K562 (cell line): ENCODE measurements around the gene PTAFR. TPM values are rescaled to one million over a fixed set of nuclear protein-coding genes. Genes with fewer than 3 reads are reported as not detected.

ENCODE experiments used
- ATF6 ChIP-seq: sonication (generic); formaldehyde crosslinking; IDR thresholded peaks from 2 replicates; pipeline ENCODE4 v1.4.0; 2020; ENCODE audit warnings: mild to moderate bottlenecking, missing genetic modification reagents
- POLR3G ChIP-seq: IDR thresholded peaks from 2 replicates; pipeline ENCODE4 v1.6.1; 2011; ENCODE audit not compliant: insufficient read length, insufficient replicate concordance; ENCODE audit errors: extremely low read depth
- SMAD1 ChIP-seq: fragments of 150-350 bp; IDR thresholded peaks from 2 replicates; pipeline ENCODE4 v1.6.1; 2014; ENCODE audit warnings: low read length, low read depth; ENCODE audit not compliant: partially characterized antibody
- TFAM ChIP-seq: fragments of 250-450 bp; sonication (Bioruptor Pico); conservative IDR thresholded peaks from 2 replicates; pipeline ENCODE4 v1.5.0; 2021; ENCODE audit warnings: mild to moderate bottlenecking, moderate library complexity
- U2AF1 ChIP-seq: fragments of 200-400 bp; formaldehyde crosslinking; optimal IDR thresholded peaks from 2 replicates; pipeline ENCODE3; 2017; ENCODE audit warnings: mild to moderate bottlenecking, low read depth, low read length, moderate library complexity
- ZNF717 ChIP-seq: fragments of 250-450 bp; sonication (Bioruptor Pico); IDR thresholded peaks from 2 replicates; pipeline ENCODE4 v1.5.0; 2021
- polyA plus RNA-seq, 8 experiments: library from polyadenylated mRNA; depleted of rRNA in 4 of 8; stranded (reverse) in 5 of 8; unstranded in 3 of 8; fragments of >200 nt; fragmentation: Nextera tagmentation in 2 of 8; fragmentation: Illumina TruSeq in 1 of 8; extraction: Ambion mirVana in 2 of 8; extraction: Trizol in 1 of 8; gene quantifications; 2 replicates each; pipeline versions ENCODE4 v1.2.1 to v1.2.3, GENCODE V29; 2011 to 2014; ENCODE audit warnings: inconsistent platforms in 1 of 8, missing spikeins in 1 of 8
- total RNA-seq, 7 experiments: library from RNA; depleted of rRNA in 6 of 7; stranded (reverse); fragments of >200 nt in 6 of 7; fragmentation: Illumina TruSeq in 2 of 7; extraction: Trizol in 2 of 7; gene quantifications; 2 replicates each; pipeline versions ENCODE4 v1.2.1 to v1.2.3, GENCODE V29; 2011 to 2021; ENCODE audit warnings: low replicate concordance in 1 of 7
- TF ChIP-seq, protein P1 (sequence below): fragments of 250-450 bp; sonication (Bioruptor Pico); IDR thresholded peaks from 2 replicates; pipeline ENCODE4 v1.8.0; 2021; ENCODE audit warnings: mild to moderate bottlenecking, moderate library complexity

Gene PTAFR
- total and polyA plus RNA-seq, 9 of the 15 experiments (the other 6 are each of a cell fraction or from before 2014, with no cell fraction given): 0.15 to 0.55 (median 0.40) TPM; not detected in 1

DNA sequence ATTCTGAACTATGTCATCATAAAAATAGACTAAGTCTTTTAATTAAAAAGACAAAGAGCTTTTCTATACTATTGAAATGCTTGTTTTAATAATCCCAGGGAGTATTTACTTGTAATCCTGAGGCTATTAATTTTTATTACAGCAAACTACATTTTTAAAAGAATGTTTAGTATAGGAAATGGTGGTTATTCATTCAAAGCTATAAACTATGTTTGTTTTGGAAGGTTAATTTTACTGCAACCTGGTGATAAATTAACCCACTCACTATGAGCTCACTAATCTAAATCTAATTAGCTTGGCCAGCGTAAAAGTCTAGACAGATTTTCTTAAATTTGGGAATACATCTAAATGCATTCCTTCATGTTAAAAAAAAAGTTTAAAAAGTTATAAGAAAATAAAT is 74.3 kb downstream of the PTAFR start (continued):
- TF ChIP-seq ATF6 (CRISPR knock-in tag): no peak
- TF ChIP-seq TFAM (CRISPR knock-in tag): no peak
- TF ChIP-seq, protein P1, sequence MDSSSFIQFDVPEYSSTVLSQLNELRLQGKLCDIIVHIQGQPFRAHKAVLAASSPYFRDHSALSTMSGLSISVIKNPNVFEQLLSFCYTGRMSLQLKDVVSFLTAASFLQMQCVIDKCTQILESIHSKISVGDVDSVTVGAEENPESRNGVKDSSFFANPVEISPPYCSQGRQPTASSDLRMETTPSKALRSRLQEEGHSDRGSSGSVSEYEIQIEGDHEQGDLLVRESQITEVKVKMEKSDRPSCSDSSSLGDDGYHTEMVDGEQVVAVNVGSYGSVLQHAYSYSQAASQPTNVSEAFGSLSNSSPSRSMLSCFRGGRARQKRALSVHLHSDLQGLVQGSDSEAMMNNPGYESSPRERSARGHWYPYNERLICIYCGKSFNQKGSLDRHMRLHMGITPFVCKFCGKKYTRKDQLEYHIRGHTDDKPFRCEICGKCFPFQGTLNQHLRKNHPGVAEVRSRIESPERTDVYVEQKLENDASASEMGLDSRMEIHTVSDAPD (CRISPR knock-in tag): no peak
- no peak for TF ChIP-seq U2AF1
- no peak for TF ChIP-seq POLR3G
- TF ChIP-seq ZNF717 (CRISPR knock-in tag): no peak
- TF ChIP-seq SMAD1: no peak
